Activated T-cell treated with anti-CD3 and anti-CD28 coated beads, Interleukin-2, amount 50 U/mL, for 4 hours (primary cell): ENCODE data around the gene ATXN1. TPM values are rescaled to one million over a fixed set of nuclear protein-coding genes. Genes with fewer than 3 reads are reported as not detected.
A peak's percentile ranks its signal among the peaks of the same experiment; 100 is the strongest.

Experiments
- ATAC-seq, 2 donors: fragments of 200-7000 bp; cut with Tn5 transposase; one replicate each; pipeline ENCODE4 v1.10.0; 2021
- DNase-seq: peaks from one replicate; pipeline ENCODE4 v3.0.0-alpha.2; 2020
- H3K27me3 Mint-ChIP-seq: one replicate; pipeline ENCODE4 v1.8.0; 2021; ENCODE audit warnings: low read depth, mixed read lengths
- H3K36me3 Mint-ChIP-seq: one replicate; pipeline ENCODE4 v1.8.0; 2022; ENCODE audit warnings: mixed read lengths; ENCODE audit not compliant: insufficient read depth
- H3K4me1 Mint-ChIP-seq: one replicate; pipeline ENCODE4 v1.8.0; 2021; ENCODE audit warnings: low read depth, mixed read lengths
- H3K4me3 Mint-ChIP-seq: one replicate; pipeline ENCODE4 v1.8.0; 2021; ENCODE audit warnings: mild to moderate bottlenecking, moderate library complexity, mixed read lengths
- H3K9me3 Mint-ChIP-seq: one replicate; pipeline ENCODE4 v1.8.0; 2021; ENCODE audit warnings: mixed read lengths
- total RNA-seq, 3 donors: library from RNA; stranded (reverse); gene quantifications; one replicate each; pipeline ENCODE4 v1.2.1, GENCODE V29; 2021

ATXN1 gene
- total RNA-seq, 3 donors from 2014 or later: 39.5 to 63.8 (median 45.1) TPM

GRCh38 chr6:16427124-16427523 is 334.1 kb downstream of the ATXN1 start:
- no peak for DNase-seq
- H3K9me3 Mint-ChIP-seq: no peaks in the 10 kb centered on the region
- H3K4me1 Mint-ChIP-seq: peaks cover 31% of the 10 kb centered on the region
- H3K36me3 Mint-ChIP-seq: peaks cover 38% of the 10 kb centered on the region
- H3K4me3 Mint-ChIP-seq: no peak overlapping the region
- no peak for ATAC-seq
- H3K27me3 Mint-ChIP-seq: no peaks in the 10 kb centered on the region

DNA sequence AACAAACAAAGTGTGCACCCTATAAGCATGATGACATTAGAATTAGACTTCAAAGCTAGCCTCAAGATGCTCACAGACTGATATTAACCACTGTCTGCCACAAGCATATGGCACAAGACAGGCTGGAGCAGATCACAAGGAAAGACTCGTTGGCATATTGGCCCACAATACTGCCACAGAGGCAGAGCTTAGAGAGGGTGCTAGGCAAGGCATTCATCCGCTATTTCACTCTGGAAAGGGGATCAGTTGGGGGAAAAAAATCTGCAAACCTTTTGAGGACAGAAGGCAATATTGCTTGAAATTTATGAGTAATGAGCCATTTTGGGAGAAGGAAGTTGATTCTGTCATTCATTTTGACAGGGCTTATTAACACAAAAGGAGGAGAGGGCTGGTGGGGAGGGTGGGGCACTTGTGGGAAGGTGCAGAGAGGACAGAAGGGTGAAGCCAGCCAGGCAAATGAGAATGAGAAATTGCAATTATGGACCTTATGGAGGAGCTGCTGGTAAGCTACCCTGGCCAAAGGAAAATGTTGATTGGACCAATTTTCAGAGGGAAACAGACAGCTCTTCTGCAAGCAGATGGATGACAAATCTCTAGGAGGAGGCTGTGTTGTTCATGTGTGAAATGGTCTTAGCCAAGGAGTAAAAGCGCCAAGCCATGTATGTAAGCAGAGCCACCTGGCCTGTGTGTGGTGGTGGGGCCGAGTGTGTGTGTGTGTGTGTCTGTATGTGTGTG is 335.2 kb downstream of the ATXN1 start:
- Mint-ChIP-seq H3K9me3 (no peaks in the 10 kb centered on the region), H3K4me1 (peaks cover 34% of the 10 kb centered on the region), H3K36me3 (peaks cover 32% of the 10 kb centered on the region), H3K27me3 (no peaks in the 10 kb centered on the region), H3K4me3 (no peak overlapping the region)
- ATAC-seq (no peak), DNase-seq (no peak)

DNA sequence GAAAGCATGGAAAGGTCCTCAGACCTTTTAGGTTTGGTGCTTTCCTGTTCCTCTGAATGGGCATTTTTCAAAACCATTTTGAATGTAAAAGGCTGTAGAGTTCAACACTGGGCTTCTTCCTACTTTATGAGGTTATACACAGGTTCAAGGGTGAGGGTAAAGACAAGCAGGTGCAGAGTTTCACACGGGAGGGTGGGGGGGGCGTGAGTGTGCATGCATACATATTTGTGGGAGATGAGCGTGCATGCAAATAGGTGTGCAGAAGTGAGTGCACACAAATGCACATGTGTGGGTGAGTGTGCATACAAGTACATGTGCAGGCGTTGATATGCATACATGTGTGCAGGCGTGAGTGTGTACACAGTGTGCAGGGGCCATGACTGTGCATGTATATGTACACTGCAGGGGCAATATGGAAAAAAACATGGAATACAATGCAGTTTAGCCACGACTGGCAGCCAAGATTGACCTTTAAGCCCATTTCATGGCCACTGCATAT is 339.7 kb downstream of the ATXN1 start:
- H3K9me3 Mint-ChIP-seq: no peaks in the 10 kb centered on the region
- peaks cover 46% of the 10 kb centered on the region for H3K4me1 Mint-ChIP-seq
- peak overlapping the region; percentile 79 for H3K4me3 Mint-ChIP-seq
- H3K27me3 Mint-ChIP-seq: no peaks in the 10 kb centered on the region
- H3K36me3 Mint-ChIP-seq: peaks cover 19% of the 10 kb centered on the region
- DNase-seq (no peak), ATAC-seq (no peak)

- peaks cover 49% of the 10 kb centered on the region for H3K4me1 Mint-ChIP-seq
Measured at GRCh38 chr6:16420715-16421461, 340.4 kb downstream of the ATXN1 start.

GRCh38 chr6:16420337-16420714 is 340.9 kb downstream of the ATXN1 start:
- Mint-ChIP-seq H3K36me3 (peaks cover 13% of the 10 kb centered on the region), H3K27me3 (no peaks in the 10 kb centered on the region), H3K9me3 (no peaks in the 10 kb centered on the region), H3K4me3 (peak overlapping the region; percentile 79), H3K4me1 (peaks cover 54% of the 10 kb centered on the region)
- DNase-seq: no peak
- ATAC-seq: peak; percentile 7 to 37

More at GRCh38 chr6:16420715-16421461, 340.4 kb downstream of the ATXN1 start:
- Mint-ChIP-seq H3K9me3 (no peaks in the 10 kb centered on the region), H3K27me3 (no peaks in the 10 kb centered on the region), H3K4me3 (peak overlapping the region; percentile 79), H3K36me3 (peaks cover 16% of the 10 kb centered on the region)
- peak; percentile 34 for DNase-seq
- ATAC-seq: peak; percentile 83

DNA sequence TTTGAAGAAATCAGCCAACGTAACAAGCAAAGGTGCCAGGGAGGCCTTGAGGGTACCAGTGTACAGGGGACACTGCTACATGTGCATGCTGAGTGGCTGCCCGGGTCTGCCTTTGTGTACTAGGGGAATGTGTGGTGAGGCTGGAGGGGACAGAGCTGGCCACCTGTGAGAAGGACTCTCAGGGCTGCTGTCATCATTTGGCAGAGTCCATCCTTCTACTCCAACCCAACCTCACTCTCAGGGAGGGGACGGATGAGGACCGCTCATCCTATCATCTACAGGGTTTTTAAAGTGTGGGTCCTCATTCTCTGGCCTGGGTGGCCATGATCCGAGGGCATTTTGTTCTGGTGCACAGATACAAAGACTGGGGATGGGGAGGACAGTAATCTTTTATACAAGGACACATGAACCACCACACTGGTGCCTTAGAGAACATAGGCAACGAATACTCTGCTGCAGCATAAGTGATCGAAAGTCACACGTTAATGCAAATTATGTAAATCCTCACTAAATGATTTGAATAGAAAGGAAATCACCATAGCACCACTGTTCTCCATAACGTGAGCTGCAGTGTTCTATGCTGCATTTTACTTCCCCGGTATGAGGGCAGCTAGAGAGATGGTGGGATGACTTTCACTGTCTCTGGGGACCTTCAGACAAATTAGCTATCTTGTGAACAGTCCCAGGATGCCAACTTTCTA is 341.5 kb downstream of the ATXN1 start:
- H3K27me3 Mint-ChIP-seq: no peaks in the 10 kb centered on the region

DNA sequence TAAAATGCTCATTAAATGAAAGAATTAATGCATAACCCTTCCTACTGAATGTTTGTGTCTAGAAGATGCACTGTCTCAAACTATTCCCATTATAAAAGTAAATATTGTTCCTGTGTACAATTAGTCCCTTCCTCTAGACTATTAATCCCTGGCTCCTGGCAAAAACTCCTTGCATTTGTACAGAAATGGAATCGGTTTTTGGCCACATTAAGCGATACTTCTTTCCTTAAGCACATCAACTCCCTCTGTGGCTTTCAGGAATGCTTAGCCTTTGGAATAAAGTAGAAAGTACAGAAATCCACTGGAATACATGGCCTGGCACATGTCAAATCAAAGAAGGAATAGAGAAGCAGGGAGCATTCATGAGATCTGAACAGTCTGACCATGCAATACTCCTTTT is 343.1 kb downstream of the ATXN1 start:
- DNase-seq (no peak), ATAC-seq (no peak)
- no peak overlapping the region for H3K4me3 Mint-ChIP-seq
- no peaks in the 10 kb centered on the region for H3K9me3 Mint-ChIP-seq
- peaks cover 5% of the 10 kb centered on the region for H3K36me3 Mint-ChIP-seq
- no peaks in the 10 kb centered on the region for H3K27me3 Mint-ChIP-seq
- H3K4me1 Mint-ChIP-seq: peaks cover 66% of the 10 kb centered on the region

More for the DNA sequence above, 341.5 kb downstream of the ATXN1 start:
- ATAC-seq (peak in 1 of 2 donors; percentile 9), DNase-seq (no peak)
- H3K4me1 Mint-ChIP-seq: peaks cover 57% of the 10 kb centered on the region
- H3K4me3 Mint-ChIP-seq: peak overlapping the region; percentile 79
- peaks cover 11% of the 10 kb centered on the region for H3K36me3 Mint-ChIP-seq
- H3K9me3 Mint-ChIP-seq: no peaks in the 10 kb centered on the region

DNA sequence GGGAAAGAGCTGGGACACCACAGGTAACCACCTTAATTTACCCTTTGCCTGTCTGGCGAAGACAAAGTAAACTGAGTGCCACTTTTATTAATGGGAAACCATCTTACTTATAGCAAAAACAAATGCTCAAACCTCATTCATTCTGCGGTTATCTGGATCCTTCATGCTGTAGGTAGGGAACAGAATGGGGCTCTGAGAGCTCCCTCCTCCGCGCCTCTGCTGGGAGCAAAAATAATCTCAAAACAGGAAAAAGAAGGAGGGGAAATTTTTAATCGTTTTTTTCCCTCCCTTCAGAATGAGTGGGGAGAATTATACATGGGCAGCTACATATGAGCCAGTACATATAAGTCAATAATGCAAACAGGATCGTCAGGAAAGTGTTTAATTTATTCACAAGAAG is 345.6 kb downstream of the ATXN1 start:
- no peaks in the 10 kb centered on the region for H3K27me3 Mint-ChIP-seq
- no peaks in the 10 kb centered on the region for H3K9me3 Mint-ChIP-seq
- no peak for ATAC-seq
- H3K36me3 Mint-ChIP-seq: no peaks in the 10 kb centered on the region
- no peak for DNase-seq
- peaks cover 57% of the 10 kb centered on the region for H3K4me1 Mint-ChIP-seq
- no peak overlapping the region for H3K4me3 Mint-ChIP-seq

- Mint-ChIP-seq H3K4me1 (peaks cover 53% of the 10 kb centered on the region), H3K4me3 (peak overlapping the region; percentile 73), H3K9me3 (no peaks in the 10 kb centered on the region), H3K36me3 (no peaks in the 10 kb centered on the region), H3K27me3 (no peaks in the 10 kb centered on the region)
- ATAC-seq (peak; percentile 42 to 48), DNase-seq (peak; percentile 27)
Measured at GRCh38 chr6:16414205-16414604, 347.1 kb downstream of the ATXN1 start.

- H3K4me1 Mint-ChIP-seq: peaks cover 53% of the 10 kb centered on the region
- H3K9me3 Mint-ChIP-seq: no peaks in the 10 kb centered on the region
- peak; percentile 21 for DNase-seq
- H3K36me3 Mint-ChIP-seq: no peaks in the 10 kb centered on the region
- H3K4me3 Mint-ChIP-seq: peak overlapping the region; percentile 73
- ATAC-seq: peak; percentile 67 to 69
- H3K27me3 Mint-ChIP-seq: no peaks in the 10 kb centered on the region
Measured at GRCh38 chr6:16413399-16413798, 347.9 kb downstream of the ATXN1 start.

DNA sequence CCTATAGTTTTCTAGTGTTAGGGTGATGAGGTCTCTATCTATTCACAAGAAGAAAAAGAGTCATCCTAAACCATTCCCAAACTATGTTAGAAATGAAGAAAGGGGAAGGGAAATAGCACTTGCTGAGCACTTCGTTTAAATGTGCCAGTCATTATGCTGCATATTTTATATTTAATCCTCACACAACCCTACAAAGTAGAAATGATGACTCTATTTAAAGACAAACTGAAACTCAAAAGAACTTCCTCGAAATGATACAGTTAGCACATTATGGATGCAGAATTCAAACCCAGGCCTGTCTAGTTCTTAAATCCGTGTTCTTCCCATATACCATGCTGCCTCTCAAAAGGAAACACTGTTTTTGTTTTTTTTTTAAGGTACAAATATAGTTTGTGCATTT is 348.3 kb downstream of the ATXN1 start:
- ATAC-seq: peak; percentile 16 to 18
- peak overlapping the region; percentile 73 for H3K4me3 Mint-ChIP-seq
- DNase-seq: no peak
- H3K36me3 Mint-ChIP-seq: peaks cover under 1% of the 10 kb centered on the region
- H3K27me3 Mint-ChIP-seq: no peaks in the 10 kb centered on the region
- no peaks in the 10 kb centered on the region for H3K9me3 Mint-ChIP-seq
- peaks cover 53% of the 10 kb centered on the region for H3K4me1 Mint-ChIP-seq

- peaks cover 7% of the 10 kb centered on the region for H3K36me3 Mint-ChIP-seq
- peaks cover 53% of the 10 kb centered on the region for H3K4me1 Mint-ChIP-seq
- no peak for ATAC-seq
- H3K4me3 Mint-ChIP-seq: peak overlapping the region; percentile 19
- DNase-seq: no peak
- no peaks in the 10 kb centered on the region for H3K9me3 Mint-ChIP-seq
- H3K27me3 Mint-ChIP-seq: no peaks in the 10 kb centered on the region
Measured at GRCh38 chr6:16412171-16412570, 349.1 kb downstream of the ATXN1 start.

GRCh38 chr6:16409531-16410441 is 351.5 kb downstream of the ATXN1 start:
- peak overlapping the region; percentile 34 for H3K4me3 Mint-ChIP-seq
- ATAC-seq: peak; percentile 27 to 37
- no peaks in the 10 kb centered on the region for H3K9me3 Mint-ChIP-seq
- peaks cover 13% of the 10 kb centered on the region for H3K36me3 Mint-ChIP-seq
- peak; percentile 46 for DNase-seq
- peaks cover 48% of the 10 kb centered on the region for H3K4me1 Mint-ChIP-seq
- H3K27me3 Mint-ChIP-seq: no peaks in the 10 kb centered on the region
